Loucy (cell line): Measurements from ENCODE around the gene ADAMTS12.

Source experiments
- EZH2phosphoT487 ChIP-seq: fragments of 200-600 bp; IDR thresholded peaks from 2 replicates; pipeline ENCODE4 v1.6.1; 2018; ENCODE audit warnings: antibody characterized with exemption, mild to moderate bottlenecking, moderate library complexity, borderline replicate concordance
- TF ChIP-seq, protein P1 (sequence below): fragments of 200-600 bp; sonication (generic); conservative IDR thresholded peaks from 2 replicates; pipeline ENCODE4 v1.5.1; 2014; ENCODE audit warnings: mild to moderate bottlenecking, antibody characterized with exemption, low read length

DNA sequence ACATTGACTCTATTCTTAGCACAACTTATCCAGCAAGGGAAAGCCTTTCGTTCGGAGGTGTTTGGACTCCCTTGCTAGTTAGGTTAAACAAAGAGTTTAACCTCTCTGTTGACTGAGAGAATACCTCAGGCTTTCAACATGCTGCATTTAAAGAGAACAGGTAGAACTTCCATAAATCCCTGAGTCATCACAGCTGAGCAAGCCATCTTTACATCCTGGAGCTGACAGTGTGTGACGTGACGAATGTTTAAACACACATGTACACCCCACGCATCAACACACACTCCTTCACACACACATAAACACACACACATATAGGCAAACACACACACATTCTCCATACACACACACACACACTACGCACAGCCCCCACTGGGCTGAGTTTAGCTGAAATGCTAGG is 152.8 kb downstream of the ADAMTS12 start:
- TF ChIP-seq, protein P1, sequence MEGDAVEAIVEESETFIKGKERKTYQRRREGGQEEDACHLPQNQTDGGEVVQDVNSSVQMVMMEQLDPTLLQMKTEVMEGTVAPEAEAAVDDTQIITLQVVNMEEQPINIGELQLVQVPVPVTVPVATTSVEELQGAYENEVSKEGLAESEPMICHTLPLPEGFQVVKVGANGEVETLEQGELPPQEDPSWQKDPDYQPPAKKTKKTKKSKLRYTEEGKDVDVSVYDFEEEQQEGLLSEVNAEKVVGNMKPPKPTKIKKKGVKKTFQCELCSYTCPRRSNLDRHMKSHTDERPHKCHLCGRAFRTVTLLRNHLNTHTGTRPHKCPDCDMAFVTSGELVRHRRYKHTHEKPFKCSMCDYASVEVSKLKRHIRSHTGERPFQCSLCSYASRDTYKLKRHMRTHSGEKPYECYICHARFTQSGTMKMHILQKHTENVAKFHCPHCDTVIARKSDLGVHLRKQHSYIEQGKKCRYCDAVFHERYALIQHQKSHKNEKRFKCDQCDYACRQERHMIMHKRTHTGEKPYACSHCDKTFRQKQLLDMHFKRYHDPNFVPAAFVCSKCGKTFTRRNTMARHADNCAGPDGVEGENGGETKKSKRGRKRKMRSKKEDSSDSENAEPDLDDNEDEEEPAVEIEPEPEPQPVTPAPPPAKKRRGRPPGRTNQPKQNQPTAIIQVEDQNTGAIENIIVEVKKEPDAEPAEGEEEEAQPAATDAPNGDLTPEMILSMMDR, result no peak
- TF ChIP-seq EZH2phosphoT487, result no peak
